KOPT-K1 (cell line): Measurements from ENCODE around the gene ZNF473.

ENCODE experiments used
- H3K27ac ChIP-seq: fragments of 200-600 bp; sonication (generic); 2 replicates; pipeline ENCODE4 v1.5.1; 2016; ENCODE audit warnings: antibody characterized with exemption, mild to moderate bottlenecking, low read depth, low read length; ENCODE audit not compliant: poor library complexity, severe bottlenecking
- H3K36me3 ChIP-seq: fragments of 200-600 bp; sonication (generic); 2 replicates; pipeline ENCODE4 v1.5.1; 2017; ENCODE audit warnings: antibody characterized with exemption, mild to moderate bottlenecking, low read length, moderate library complexity; ENCODE audit not compliant: insufficient read depth
- H3K9me3 ChIP-seq: fragments of 200-600 bp; sonication (generic); 2 replicates; pipeline ENCODE4 v1.5.1; 2017; ENCODE audit warnings: antibody characterized with exemption, low read length, mild to moderate bottlenecking; ENCODE audit not compliant: insufficient read depth, poor library complexity, severe bottlenecking

ZNF473 gene

GRCh38 chr19:50025794-50026549, at the start of gene ZNF473:
Gene ZNF473, plus strand, starts transcription at chr19:50026005. Its CDS starts 5,078 bp downstream, at chr19:50031083.
- H3K27ac ChIP-seq = peak within 1 kb of the TSS; percentile 84
- H3K36me3 ChIP-seq = peaks cover 20% of the 10 kb centered on the region
- H3K9me3 ChIP-seq = no peaks in the 10 kb centered on the region

DNA sequence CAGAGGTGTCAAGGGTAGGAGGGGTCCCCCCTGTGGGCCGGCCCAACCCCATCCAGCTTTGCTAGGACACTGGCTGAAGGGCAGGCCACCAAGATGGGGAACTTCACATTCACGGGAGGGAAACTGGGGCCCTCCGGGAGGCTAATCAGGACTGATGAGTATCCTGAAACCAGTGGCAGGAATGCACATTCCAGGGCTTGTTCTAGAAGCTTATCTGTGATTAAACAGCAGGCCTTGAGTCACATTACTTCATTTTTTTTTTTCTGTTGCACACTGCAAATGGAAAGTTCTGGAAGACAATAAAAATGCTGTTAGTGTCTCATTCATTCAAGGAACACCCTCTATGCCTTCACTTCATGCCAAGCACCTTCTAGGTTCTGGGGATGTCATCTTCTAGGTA, 49.3 kb upstream of the ZNF473 start:
- peaks cover 22% of the 10 kb centered on the region for H3K36me3 ChIP-seq
- H3K9me3 ChIP-seq = no peaks in the 10 kb centered on the region
- no peak overlapping the region for H3K27ac ChIP-seq

- Histone ChIP-seq H3K27ac (no peak overlapping the region), H3K9me3 (no peaks in the 10 kb centered on the region), H3K36me3 (peaks cover 28% of the 10 kb centered on the region)
Observed at GRCh38 chr19:49977076-49977475, 48.7 kb upstream of the ZNF473 start.

DNA sequence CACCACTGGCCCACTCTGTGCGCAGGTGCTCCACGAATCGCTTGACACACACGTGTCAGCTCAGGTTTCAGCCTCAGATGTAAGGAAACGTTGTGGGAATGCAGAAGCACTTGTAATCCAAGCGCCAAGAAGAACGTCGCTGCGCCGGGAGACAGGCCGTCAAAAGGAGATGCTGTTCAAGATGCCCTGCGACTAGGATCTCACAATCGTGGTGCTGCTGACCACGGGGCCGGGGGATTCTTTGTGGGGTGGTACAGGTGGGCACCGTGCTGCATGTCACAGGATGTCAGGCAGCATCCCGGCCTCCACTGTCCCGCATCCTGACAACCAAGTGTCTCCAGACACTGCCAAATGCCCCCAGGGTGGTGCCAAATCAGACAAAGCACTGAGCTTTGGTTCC, 47.9 kb upstream of the ZNF473 start:
- peaks cover 31% of the 10 kb centered on the region for H3K36me3 ChIP-seq
- H3K9me3 ChIP-seq = no peaks in the 10 kb centered on the region
- no peak overlapping the region for H3K27ac ChIP-seq

DNA sequence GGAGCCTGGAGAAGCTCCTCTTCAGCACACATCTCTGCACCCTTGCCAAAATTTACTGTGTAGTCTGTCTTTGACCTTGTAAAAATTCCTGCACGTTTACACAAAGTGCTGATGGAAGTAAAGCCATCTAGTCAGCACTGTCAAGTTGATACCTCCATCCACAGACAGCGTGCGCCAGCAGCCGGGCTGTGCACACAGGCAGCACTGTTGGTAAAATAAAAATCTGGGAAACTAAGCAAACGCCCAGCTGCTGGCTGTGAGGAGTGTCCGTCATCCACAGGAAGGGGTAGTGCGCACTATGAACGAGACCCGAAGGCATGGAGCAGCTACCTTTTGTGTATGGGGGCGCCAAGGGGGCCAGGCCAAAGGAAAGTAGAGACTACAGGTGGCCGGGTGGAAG, 47.5 kb upstream of the ZNF473 start:
- Histone ChIP-seq H3K9me3 (no peaks in the 10 kb centered on the region), H3K27ac (no peak overlapping the region), H3K36me3 (peaks cover 31% of the 10 kb centered on the region)

GRCh38 chr19:49981603-49982593, 43.9 kb upstream of the ZNF473 start:
- Histone ChIP-seq H3K36me3 (peaks cover 51% of the 10 kb centered on the region), H3K9me3 (no peaks in the 10 kb centered on the region), H3K27ac (no peak overlapping the region)

DNA sequence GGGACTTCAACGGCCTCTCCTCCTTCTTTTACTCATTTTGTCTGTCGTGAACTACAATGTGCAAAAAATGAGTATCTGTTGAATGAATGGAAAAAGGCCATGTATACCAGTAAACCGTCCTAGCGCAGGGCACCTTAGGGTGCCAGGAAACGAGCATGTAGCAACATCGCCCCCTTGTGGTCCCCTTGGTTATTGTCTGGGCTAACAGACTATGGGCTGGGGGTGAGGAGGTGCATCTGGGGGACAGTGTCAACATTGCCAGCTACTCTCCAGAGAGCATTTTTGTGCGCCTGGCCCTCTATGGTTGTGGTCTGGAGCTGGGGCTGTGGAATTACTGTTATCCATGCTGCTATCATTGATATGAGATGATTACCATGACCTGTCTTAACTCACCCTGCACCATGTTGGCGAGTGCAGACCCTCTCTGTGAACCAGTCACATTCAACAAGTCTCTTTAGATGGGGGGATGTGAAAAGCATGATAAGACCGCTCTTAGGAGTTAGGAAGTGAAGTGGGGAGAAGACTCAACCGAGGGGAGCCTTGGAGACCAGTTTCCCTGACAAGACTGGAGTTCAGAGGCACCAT, 42.1 kb upstream of the ZNF473 start:
- H3K27ac ChIP-seq = no peak overlapping the region
- H3K36me3 ChIP-seq = peaks cover 58% of the 10 kb centered on the region
- no peaks in the 10 kb centered on the region for H3K9me3 ChIP-seq

DNA sequence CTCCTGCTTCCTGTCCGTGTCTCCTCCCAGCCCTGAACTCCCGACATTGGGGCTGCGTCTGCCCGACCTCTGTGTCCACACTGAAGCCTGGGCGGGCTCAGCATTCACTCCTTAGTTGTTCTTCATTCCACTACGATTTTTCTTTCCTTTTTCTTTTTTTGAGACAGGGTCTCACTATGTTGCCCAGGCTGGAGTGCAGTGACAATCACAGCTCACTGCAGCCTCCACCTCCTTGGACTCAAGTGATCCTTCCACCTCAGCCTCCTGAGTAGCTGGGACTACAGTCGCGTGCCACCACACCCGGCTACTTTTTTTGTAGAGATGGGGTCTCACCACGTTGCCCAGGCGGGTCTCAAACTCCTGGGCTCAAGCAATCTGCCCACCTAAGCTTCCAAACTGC, 41.3 kb upstream of the ZNF473 start:
- Histone ChIP-seq H3K27ac (no peak overlapping the region), H3K36me3 (peaks cover 59% of the 10 kb centered on the region), H3K9me3 (no peaks in the 10 kb centered on the region)

- Histone ChIP-seq H3K9me3 (no peaks in the 10 kb centered on the region), H3K27ac (no peak overlapping the region), H3K36me3 (peaks cover 64% of the 10 kb centered on the region)
Observed at GRCh38 chr19:49985871-49986270, 39.9 kb upstream of the ZNF473 start.

DNA sequence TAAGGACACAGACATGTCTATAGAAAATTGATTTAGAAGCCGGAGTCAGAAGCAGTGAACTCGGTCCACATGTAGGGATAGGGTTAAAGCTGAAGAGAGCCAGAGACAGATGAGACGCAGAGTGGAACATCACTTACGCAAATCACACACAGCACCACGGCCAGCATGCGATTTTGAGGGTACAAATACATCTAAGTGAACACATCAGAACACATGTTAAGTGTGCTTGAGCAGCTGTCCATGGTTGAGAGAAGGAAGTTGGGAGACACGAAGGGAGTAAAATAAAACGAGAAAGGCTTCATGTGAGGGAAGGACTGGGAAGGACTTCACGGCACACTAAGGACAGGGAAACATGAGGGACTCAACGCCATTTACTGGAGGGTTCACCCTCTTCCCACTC, 39.5 kb upstream of the ZNF473 start:
- Histone ChIP-seq H3K36me3 (peaks cover 69% of the 10 kb centered on the region), H3K27ac (no peak overlapping the region)

DNA sequence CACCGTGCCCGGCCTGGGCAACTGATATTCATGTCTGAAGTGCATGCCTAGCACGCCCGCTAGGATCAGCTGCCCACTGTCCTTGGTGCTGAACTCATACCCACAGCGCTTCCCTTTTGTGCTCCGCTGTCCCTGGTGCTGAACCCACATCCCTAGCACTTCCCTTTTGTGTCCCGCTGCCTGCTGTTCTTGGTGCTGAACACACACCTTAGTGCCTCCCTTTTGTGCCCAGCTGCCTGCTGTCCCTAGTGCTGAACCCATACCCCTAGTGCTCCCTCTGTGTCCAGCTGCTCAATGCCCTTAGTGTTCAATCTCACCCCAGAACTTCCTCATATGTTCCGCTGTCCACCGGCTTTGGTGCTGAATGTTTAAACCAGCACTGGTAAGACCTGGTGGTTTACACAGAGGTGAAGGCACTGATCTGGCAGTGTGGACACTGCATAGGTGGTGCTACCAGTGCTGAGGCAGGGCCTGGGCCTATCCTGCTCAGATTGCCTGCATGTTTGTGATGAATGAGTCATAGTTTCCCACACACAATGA, 38.6 kb upstream of the ZNF473 start:
- Histone ChIP-seq H3K9me3 (no peaks in the 10 kb centered on the region), H3K36me3 (peaks cover 70% of the 10 kb centered on the region), H3K27ac (no peak overlapping the region)

More for the DNA sequence above, 39.5 kb upstream of the ZNF473 start:
- H3K9me3 ChIP-seq = no peaks in the 10 kb centered on the region

- H3K27ac ChIP-seq = no peak overlapping the region
- no peaks in the 10 kb centered on the region for H3K9me3 ChIP-seq
- H3K36me3 ChIP-seq = peaks cover 76% of the 10 kb centered on the region
Observed at GRCh38 chr19:49988007-49988406, 37.8 kb upstream of the ZNF473 start.

DNA sequence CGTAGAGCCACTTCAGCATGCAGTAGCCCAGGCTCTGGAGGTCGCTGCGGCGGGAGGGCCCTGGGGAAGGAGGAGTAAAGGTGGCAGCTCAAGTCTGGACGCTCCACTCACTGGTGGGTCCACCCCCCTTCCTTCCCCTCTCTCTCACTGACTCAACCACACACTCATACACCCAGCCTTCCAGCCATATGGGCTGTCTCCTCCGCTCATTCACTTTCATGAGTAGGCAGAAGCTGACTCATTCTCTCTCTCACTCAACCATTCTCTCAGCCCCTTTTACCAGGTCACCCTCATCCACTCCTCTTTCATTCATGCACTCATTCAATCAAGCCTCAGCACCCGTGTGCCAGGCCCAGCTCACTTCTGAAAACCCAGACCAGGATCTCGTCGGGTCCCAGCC, 37.4 kb upstream of the ZNF473 start:
- Histone ChIP-seq H3K36me3 (peaks cover 81% of the 10 kb centered on the region), H3K9me3 (no peaks in the 10 kb centered on the region), H3K27ac (no peak overlapping the region)

- Histone ChIP-seq H3K36me3 (peaks cover 86% of the 10 kb centered on the region), H3K27ac (no peak overlapping the region), H3K9me3 (no peaks in the 10 kb centered on the region)
Observed at GRCh38 chr19:49997709-49998108, 28.1 kb upstream of the ZNF473 start.
